Nephron (organoid): Measurements from ENCODE around the gene UBAC2.

Source experiments
- H3K27ac Mint-ChIP-seq, 3 experiments: 2 replicates each; pipeline ENCODE4 v1.8.0; 2020; ENCODE audit warnings: mixed read lengths in 3 of 3, mild to moderate bottlenecking in 2 of 3, moderate library complexity in 1 of 3
- H3K27me3 Mint-ChIP-seq: 2 replicates; pipeline ENCODE4 v1.8.0; 2021; ENCODE audit warnings: low read depth, mild to moderate bottlenecking, moderate library complexity, mixed read lengths
- H3K36me3 Mint-ChIP-seq: 2 replicates; pipeline ENCODE4 v1.8.0; 2020; ENCODE audit warnings: low read depth, mixed read lengths
- H3K4me1 Mint-ChIP-seq: 2 replicates; pipeline ENCODE4 v1.8.0; 2020; ENCODE audit warnings: mixed read lengths
- H3K4me3 Mint-ChIP-seq, 3 experiments: 2 replicates each; pipeline ENCODE4 v1.8.0; 2020; ENCODE audit warnings: mild to moderate bottlenecking in 3 of 3, mixed read lengths in 3 of 3, moderate library complexity in 2 of 3
- H3K9me3 Mint-ChIP-seq: 2 replicates; pipeline ENCODE4 v1.8.0; 2020; ENCODE audit warnings: mixed read lengths
- TF ChIP-seq, protein P1 (sequence below), 3 experiments: fragments of 200-600 bp; sonication (generic); IDR thresholded peaks; one replicate each; pipeline ENCODE4 v1.5.0; 2021; ENCODE audit warnings: antibody characterized with exemption in 3 of 3; ENCODE audit not compliant: unreplicated experiment in 3 of 3

The UBAC2 gene

DNA sequence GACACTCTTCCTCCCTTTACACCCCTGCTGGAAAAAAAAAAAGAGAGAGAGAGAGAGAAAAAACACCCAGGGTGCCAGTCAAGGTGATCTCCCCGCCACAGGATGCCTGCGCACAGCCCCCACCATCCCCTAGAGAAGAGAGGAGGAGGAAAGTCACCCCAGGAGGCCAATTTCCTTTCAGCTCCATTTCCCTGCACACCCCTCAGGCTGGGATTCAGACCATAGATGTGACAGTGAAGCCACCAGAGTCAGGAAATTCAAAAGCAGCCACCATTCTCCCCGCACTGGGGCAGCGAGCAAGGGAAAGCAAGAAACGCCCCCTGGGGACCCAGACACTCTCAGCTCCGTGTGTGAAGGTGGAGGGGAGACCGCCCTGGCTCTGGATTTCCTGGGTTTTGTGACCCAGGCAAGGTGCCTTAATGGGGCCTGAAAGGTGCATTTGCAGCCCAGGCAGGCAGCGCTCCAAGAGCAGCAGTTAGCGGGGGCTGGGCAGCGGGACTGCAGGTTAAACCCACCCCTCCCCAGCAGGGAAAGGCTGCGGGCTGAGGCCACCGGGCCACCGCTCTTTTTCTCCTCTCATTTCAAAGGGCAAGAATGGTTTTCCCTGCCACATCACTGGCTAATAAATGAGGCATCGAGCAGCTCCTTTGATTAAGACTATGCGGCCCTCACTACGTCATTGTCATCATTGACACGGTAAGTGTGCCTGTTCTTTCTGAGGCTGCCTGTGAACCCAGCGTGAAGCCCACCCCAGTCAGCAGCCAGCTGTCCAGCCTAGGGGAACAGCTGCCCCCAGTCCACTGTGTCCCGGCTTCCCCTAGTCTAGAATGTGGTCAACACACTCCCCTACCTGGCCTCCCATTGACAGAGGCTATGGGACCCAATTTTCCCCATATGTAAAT, 216.8 kb downstream of the UBAC2 start:
- H3K4me3 Mint-ChIP-seq, result no peak overlapping the region
- no peak overlapping the region for H3K27ac Mint-ChIP-seq
- TF ChIP-seq, protein P1, sequence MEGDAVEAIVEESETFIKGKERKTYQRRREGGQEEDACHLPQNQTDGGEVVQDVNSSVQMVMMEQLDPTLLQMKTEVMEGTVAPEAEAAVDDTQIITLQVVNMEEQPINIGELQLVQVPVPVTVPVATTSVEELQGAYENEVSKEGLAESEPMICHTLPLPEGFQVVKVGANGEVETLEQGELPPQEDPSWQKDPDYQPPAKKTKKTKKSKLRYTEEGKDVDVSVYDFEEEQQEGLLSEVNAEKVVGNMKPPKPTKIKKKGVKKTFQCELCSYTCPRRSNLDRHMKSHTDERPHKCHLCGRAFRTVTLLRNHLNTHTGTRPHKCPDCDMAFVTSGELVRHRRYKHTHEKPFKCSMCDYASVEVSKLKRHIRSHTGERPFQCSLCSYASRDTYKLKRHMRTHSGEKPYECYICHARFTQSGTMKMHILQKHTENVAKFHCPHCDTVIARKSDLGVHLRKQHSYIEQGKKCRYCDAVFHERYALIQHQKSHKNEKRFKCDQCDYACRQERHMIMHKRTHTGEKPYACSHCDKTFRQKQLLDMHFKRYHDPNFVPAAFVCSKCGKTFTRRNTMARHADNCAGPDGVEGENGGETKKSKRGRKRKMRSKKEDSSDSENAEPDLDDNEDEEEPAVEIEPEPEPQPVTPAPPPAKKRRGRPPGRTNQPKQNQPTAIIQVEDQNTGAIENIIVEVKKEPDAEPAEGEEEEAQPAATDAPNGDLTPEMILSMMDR (IDR thresholded peaks at IDR 0.05; ENCODE audit: unreplicated experiment in 3 of 3), result no peak
- no peaks in the 10 kb centered on the region for H3K9me3 Mint-ChIP-seq
- H3K27me3 Mint-ChIP-seq, result peaks cover 17% of the 10 kb centered on the region
- H3K36me3 Mint-ChIP-seq, result no peaks in the 10 kb centered on the region
- H3K4me1 Mint-ChIP-seq, result peaks cover 5% of the 10 kb centered on the region

DNA sequence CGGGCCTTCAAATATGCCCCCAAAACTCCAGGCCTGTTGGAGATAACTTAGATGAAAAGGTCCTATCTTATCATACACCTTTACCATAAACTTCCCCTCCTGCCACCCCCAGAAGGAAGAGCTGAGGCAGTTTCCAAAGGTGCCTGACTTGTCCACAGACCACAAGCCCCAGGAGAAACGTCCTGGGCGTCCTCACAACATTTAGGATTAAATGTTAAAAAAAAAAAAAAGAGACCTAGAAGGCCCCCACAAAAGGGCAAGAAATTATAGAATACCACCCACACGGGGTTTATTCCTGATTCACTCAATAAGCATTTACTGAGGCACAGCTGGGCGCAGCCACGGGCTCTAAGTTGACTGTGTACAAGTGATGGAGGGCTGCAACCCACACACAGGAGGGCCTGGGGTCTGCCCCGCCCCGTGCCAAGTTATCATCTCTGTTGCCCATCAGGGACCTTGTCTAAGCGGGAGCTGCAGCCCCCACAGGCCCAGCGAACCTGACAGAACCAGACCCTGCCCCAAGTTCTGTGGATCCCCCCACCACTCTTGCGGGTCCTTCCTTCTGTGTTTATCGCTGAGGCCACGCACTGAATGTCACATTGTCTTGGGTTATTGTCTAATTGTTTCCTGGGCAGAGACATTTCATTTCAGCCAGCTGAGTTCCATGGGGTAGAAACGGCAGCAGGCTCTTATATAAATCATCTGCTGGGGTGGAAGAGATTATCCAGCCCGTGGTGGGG, 217.6 kb downstream of the UBAC2 start:
- no peak overlapping the region for H3K27ac Mint-ChIP-seq
- no peak overlapping the region for H3K4me3 Mint-ChIP-seq
- H3K9me3 Mint-ChIP-seq, result no peaks in the 10 kb centered on the region
- TF ChIP-seq, protein P1 (IDR thresholded peaks at IDR 0.05; ENCODE audit: unreplicated experiment in 3 of 3), result no peak
- peaks cover 20% of the 10 kb centered on the region for H3K27me3 Mint-ChIP-seq
- H3K4me1 Mint-ChIP-seq, result peaks cover 5% of the 10 kb centered on the region
- H3K36me3 Mint-ChIP-seq, result no peaks in the 10 kb centered on the region

DNA sequence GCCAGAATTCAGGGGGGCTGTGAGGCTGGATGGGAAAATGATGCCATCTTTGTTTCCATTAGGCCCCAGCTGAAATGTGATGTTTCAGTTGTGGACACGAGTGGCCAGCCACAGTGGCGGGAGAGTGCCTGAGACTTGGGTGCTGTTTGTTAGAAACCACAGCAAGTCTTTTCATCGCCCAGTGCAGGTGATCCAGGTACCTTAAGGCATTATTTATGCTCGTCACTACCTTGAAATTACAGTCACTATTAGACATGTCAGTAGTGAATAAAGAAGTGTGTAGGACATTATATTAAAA, 218.1 kb downstream of the UBAC2 start:
- Mint-ChIP-seq H3K4me3 (no peak overlapping the region), H3K4me1 (peaks cover 5% of the 10 kb centered on the region), H3K27ac (no peak overlapping the region), H3K36me3 (no peaks in the 10 kb centered on the region), H3K9me3 (no peaks in the 10 kb centered on the region), H3K27me3 (peaks cover 20% of the 10 kb centered on the region)
- TF ChIP-seq, protein P1 (IDR thresholded peaks at IDR 0.05; ENCODE audit: unreplicated experiment in 3 of 3), result no peak

DNA sequence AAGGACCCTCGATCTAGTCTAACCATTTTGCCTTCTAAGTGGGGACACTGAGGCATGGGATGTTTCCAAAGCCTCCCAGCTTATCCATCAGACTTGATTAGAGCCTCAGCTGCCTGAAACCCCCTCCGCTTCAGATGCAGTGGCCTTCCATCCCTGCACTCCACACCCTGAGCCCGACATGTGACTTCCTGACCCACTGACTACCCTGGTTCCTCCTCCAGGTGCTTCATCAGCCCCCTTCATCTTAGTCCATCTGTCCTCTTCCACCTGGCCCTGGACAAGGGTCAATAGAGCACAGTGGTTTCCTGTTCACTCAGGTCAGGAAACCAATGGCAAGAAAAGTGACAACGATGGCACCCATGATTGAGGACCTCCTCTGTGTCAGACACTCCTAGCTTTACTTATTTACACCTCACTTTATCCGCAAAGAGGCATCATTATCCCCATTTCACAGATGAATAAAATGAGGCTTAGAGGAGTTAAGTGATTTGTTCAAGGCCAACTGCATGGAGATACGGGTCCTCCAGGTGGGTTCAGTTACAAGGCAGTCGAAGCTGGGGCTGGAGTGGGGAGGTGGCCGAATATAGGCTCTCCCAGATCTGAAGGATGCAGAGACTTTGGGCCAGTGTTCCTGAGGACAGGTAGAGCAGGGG, 219.1 kb downstream of the UBAC2 start:
- peaks cover 20% of the 10 kb centered on the region for H3K27me3 Mint-ChIP-seq
- peak overlapping the region in 1 of 3 experiments; percentile 16 for H3K27ac Mint-ChIP-seq
- H3K4me3 Mint-ChIP-seq, result no peak overlapping the region
- TF ChIP-seq, protein P1 (IDR thresholded peaks at IDR 0.05; ENCODE audit: unreplicated experiment in 3 of 3), result no peak
- peaks cover 5% of the 10 kb centered on the region for H3K4me1 Mint-ChIP-seq
- no peaks in the 10 kb centered on the region for H3K9me3 Mint-ChIP-seq
- no peaks in the 10 kb centered on the region for H3K36me3 Mint-ChIP-seq

DNA sequence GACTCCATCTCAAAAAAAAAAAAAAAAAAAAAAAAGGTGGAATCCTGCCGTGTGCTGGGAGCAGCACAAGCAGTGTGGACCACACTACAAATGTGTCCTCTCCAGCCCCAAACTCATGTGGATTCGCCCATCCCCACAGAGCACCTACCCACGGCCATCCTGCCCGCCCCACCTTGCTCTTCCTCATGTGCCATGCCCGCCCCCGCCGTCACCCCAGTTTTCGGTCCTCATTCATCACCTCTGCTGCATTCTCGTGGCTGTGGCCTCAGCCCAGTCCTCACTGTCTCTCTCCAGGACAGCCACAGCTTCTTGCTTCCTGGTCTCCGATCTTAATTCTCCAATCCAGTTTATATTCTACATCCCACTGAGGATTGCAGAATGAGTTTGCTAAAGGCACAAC, 220.6 kb downstream of the UBAC2 start:
- TF ChIP-seq, protein P1 (IDR thresholded peaks at IDR 0.05; ENCODE audit: unreplicated experiment in 3 of 3), result no peak
- H3K27me3 Mint-ChIP-seq, result peaks cover 20% of the 10 kb centered on the region
- no peak overlapping the region for H3K4me3 Mint-ChIP-seq
- H3K27ac Mint-ChIP-seq, result no peak overlapping the region
- no peaks in the 10 kb centered on the region for H3K9me3 Mint-ChIP-seq
- no peaks in the 10 kb centered on the region for H3K36me3 Mint-ChIP-seq
- peaks cover 5% of the 10 kb centered on the region for H3K4me1 Mint-ChIP-seq
